ENCODE measurements around the gene SDR9C7. TPM values are rescaled to one million over a fixed set of nuclear protein-coding genes. Genes with fewer than 3 reads are reported as not detected.
"Not testable (repeated sequence)": the region's sequence is repeated elsewhere in the genome, so short reads cannot be mapped to it uniquely, and the experiment has no call there.

Gene SDR9C7
- not detected for total RNA-seq

- ChIA-PET POLR2A (no interaction called here), CTCF (no interaction called here)
Measured at GRCh38 chr12:56933826-56934625, at the start of gene SDR9C7. Gene SDR9C7, minus strand, starts transcription at chr12:56934408. Its CDS starts 147 bp downstream, at chr12:56934261.

- POLR2A ChIA-PET = no interaction called here
- CTCF ChIA-PET = no interaction called here
Measured at GRCh38 chr12:56983386-56983785, 49.2 kb upstream of the SDR9C7 start.

DNA sequence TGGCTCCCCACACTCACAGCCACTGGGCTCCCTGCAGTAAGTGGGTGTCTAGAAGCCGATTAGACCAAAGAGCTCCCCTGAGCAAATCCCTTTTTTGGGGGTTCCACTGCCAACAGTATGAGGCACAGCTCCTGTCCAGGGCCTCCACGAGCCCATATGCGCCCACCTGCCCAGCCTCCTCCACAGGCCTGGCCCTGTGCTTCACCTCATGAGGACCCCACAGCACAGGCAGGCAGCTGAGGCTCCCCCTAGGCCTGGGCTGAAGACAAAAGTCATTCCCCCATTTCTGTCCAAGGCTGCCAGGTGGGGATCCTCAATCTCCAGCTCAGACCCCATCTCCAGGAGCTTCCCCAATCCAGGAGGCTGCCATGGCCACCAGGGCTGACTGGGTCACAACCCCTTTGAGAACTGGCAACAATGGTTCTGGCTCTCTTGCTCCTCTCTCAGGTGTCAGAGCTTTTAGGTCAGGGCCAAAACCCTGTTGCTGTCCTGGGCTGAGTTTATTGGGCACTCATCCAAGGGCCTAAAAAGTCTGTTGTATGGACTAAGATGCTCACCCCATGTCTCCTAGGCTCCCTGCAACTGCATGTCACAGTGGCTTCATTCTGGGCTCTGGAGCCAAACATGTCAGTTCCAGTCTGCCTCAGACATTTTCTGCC is 48.5 kb upstream of the SDR9C7 start:
- CTCF ChIA-PET = not testable (repeated sequence)

DNA sequence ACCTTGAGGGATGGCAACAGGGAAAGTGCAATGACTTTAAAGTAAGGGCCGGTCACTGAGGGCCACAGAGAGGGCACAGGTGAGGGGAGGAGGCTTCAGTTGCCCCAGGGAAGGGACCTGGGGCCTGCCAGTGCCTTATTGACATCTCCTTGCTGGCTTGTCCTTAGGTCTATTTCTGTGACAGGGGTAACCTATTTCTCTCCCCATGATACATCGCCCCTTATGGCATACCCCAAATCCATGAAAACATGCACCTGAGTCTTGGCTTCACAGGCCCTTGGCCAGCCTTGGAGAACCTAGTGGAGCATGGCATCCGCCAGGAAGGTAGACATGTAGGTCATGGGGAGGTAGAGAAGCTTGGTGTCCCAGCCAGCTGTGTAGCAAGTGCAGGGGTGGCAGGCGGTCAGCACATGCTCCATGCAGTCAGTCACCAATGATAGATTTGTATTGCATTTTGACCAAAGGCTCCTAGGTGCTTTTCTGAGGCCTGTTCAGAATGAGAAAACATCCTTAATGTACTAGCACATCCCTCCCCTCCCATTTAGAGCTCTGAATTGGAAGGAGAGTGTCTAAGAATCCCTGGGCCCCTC is 46.8 kb upstream of the SDR9C7 start:
- POLR2A ChIA-PET = no interaction called here
- CTCF ChIA-PET = no interaction called here

More for the DNA sequence above, 48.5 kb upstream of the SDR9C7 start:
- POLR2A ChIA-PET = not testable (repeated sequence)

- POLR2A ChIA-PET = no interaction called here
Measured at GRCh38 chr12:56980268-56980667, 46.1 kb upstream of the SDR9C7 start.

DNA sequence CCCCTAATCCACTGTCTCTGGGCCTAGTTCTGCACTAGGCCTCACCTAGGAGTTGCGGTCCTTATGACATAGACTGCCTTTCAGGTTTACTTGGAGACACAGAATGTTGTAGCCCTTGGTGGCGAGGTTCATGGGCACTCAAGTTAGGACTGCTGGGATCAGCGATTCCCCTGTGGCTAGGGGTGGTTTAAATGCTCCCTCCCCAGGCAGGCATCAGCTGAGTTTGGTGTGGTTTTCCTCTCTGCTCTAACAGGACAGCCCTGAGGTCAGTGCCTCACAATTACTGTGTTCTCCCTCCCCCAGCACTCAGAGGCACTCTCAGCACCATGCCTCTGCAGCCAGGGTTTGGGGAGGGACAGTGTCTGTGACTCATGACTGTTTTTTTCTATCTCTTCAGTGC is 45.4 kb upstream of the SDR9C7 start:
- CTCF ChIA-PET = no interaction called here
- POLR2A ChIA-PET = no interaction called here

More at GRCh38 chr12:56980268-56980667, 46.1 kb upstream of the SDR9C7 start:
- CTCF ChIA-PET = no interaction called here

DNA sequence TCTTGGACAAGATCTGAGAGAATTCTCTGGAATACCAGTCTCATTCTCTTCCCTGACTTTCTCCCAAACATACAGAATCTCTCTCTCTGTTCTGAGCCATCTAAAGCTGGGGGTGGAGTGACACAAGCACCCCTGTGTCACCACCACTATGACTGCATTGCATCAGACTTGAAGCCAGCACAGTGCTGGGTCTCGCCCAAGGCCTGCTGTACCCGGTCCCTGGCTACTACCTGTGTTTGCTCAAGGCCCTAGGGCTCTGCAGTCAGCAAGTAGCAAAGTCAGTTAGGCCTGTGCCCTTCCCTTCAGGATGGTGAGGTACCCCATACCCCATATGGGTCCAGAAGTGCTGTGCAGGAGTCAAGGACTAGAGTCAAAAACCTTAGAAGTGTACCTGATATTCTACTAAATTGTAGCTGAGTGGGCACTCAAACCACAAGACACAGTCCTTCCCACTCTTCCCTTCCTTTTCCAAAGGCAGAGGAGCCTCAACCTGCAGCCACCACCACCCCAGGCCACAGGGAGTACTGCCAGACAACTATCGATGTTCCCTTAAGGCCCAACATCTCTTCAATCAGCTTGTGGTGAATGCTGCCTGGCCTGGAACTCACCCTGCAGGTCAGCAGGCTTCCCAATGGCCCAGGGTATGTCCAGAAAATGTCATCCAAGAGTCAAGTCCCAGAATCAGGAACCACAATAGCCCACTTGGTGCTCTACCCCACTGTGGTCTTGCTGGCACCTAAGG is 44.4 kb upstream of the SDR9C7 start:
- CTCF ChIA-PET = interaction anchor here (0.5 kb wide), 1 partner anchor 133 kb away, joined by 3 read pairs; no protein-coding TSS in a partner anchor
- POLR2A ChIA-PET = no interaction called here

DNA sequence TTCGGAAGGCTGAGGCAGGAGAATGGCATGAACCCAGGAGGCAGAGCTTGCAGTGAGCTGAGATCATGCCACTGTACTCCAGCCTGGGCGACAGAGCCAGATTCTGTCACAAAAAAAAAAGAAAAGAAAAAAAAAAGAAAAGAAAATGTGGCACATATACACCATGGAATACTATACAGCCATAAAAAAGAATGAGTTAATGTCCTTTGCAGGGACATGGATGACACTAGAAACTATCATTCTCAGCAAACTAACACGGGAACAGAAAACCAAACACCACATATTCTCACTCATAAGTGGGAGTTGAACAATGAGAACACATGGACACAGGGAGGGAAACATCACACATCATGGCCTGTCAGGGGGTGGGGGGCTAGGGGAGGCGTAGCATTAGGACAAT is 43.2 kb upstream of the SDR9C7 start:
- POLR2A ChIA-PET, CTCF ChIA-PET: not testable (repeated sequence)

- POLR2A ChIA-PET, CTCF ChIA-PET: not testable (repeated sequence)
Measured at GRCh38 chr12:56974224-56974623, 40.0 kb upstream of the SDR9C7 start.

DNA sequence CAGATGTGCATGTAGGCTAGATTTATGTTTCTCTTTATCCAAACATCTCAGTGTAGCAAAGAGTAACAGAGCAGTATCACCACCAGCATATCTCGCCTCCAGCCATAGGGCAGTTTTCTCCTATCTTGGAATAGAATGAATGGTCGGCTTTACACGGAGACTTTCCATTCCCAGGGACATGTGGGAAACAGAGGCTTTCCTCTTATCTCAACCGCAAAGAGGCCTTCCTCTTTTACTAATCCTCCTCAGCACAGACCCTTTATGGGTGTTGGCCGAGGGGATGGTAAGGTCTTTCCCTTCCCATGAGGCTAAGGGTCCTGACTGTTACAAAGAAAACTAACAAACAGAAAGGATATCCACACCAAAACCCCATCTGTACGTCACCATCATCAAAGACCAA is 34.7 kb upstream of the SDR9C7 start:
- CTCF ChIA-PET, POLR2A ChIA-PET: not testable (repeated sequence)

DNA sequence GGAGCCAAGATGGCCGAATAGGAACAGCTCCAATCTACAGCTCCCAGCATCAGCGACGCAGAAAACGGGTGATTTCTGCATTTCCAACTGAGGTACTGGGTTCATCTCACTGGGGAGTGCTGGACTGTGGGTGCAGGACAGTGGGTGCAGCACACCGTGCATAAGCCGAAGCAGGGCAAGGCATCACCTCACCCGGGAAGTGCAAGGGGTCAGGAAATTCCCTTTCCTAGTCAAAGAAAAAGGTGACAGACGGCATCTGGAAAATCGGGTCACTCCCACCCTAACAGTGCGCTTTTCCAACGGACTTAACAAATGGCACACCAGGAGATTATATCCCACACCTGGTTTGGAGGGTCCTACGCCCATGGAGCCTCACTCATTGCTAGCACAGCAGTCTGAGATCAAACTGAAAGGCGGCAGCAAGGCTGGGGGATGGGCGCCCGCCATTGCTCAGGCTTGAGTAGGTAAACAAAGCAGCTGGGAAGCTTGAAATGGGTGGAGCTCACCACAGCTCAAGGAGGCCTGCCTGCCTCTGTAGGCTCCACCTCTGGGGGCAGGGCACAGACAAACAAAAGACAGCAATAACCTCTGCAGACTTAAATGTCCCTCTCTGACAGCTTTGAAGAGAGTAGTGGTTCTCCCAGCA is 31.9 kb upstream of the SDR9C7 start:
- CTCF ChIA-PET, POLR2A ChIA-PET: not testable (repeated sequence)

DNA sequence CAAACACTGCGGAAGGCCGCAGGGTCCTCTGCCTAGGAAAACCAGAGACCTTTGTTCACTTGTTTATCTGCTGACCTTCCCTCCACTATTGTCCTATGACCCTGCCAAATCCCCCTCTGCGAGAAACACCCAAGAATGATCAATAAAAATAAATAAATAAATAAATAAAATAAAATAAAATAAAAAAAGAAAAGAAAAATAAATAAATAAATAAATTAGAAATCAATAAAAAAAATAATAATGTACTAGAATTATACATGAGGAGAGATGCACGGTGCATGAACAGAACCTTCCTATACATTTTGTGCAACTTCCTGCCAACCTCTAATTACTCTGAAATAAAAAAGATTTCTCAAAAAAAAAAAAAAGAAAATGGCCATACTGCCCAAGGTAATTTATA is 30.9 kb upstream of the SDR9C7 start:
- CTCF ChIA-PET, POLR2A ChIA-PET: not testable (repeated sequence)

GRCh38 chr12:56963557-56963956 is 29.3 kb upstream of the SDR9C7 start:
- POLR2A ChIA-PET, CTCF ChIA-PET: not testable (repeated sequence)

GRCh38 chr12:56962247-56962646 is 28.0 kb upstream of the SDR9C7 start:
- CTCF ChIA-PET, POLR2A ChIA-PET: not testable (repeated sequence)

DNA sequence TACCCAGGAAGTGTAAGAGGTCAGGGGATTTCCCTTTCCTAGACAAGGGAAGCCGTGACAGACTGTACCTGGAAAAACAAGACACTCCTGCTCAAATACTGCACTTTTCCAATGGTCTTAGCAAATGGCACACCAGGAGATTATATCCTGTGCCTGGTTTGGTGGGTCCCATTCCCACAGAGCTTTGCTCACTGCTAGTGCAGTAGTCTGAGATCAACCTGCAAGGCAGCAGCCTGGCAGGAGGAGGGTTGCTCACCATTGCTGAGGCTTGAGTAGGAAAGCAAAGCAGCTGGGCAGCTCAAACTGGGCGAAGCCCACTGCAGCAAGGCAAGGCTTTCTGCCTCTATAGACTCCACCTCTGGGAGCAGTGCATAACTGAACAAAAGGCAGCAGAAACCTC is 24.2 kb upstream of the SDR9C7 start:
- POLR2A ChIA-PET = no interaction called here
- CTCF ChIA-PET = no interaction called here

DNA sequence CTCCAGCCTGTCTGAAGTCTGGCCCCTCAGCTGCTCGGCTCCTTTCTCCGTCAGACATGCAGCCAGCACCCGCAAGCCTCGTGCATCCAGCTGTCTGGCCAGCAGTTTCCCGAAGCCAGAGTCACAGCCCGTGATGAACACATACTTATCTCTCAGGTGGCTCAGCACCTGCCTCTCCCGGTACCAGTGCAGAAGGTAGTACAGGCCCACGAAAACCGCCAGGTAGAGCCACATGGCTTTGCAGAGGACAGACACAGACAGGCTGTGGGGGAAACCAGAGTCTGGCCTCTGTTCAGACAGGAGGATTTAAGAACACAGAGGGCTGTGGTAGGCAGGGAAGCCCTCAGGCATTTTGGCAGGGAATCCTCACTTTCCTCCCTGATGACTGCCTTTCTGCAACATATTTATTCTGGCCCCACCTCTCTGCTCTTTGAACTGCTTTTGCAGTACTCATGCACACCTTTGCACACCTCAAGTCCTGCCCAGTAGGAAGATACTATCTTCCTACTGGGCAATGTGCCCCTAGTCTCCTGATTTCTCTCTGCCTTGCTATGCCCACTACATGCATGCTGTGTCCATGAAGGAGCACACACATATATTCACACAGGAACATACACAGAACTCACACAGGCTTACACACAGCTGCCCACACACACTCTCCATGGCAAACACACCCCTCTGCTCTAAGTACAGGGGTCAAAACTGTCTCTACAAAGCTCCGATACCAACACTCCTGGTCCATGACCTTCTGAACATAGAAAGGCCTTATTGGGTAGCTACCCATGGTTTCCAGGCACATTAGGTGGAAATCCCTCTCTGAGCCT is 23.2 kb upstream of the SDR9C7 start, which contains the start of gene RDH16:
Gene RDH16, minus strand, starts transcription at position 380 of the 824 bp plus-strand sequence. Its CDS starts 146 bp downstream, at position 234.
- CTCF ChIA-PET = no interaction called here
- POLR2A ChIA-PET = no interaction called here

DNA sequence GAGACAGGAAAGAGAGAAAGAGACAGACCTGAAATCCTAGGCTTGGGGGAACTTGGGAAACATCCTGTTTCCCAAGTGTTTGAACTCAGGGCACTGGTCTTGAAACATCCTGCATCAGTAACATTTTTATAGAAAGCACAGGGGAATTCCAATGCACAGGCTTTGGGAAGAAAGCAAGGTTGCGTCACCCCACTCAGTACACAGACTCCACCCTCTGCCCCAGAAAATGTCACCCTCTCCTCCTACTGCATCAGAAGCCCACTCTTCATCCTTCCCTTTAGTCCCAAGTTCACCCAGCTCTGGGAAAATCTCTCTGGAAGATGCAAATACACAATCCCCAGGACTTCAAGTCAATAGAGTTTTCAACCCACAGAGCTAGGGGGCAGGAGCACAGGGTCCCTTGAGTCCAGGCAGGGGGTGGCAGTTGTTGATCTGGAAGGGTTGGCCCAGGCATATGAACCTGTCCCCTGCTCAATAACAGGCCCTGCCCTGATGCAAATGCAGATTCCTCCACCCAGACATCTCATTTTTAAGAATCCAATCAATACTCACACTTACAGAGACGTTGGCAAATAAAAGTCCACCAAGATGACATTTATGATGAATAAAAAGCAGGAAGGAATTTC is 21.5 kb upstream of the SDR9C7 start:
- ChIA-PET CTCF (no interaction called here), POLR2A (no interaction called here)

DNA sequence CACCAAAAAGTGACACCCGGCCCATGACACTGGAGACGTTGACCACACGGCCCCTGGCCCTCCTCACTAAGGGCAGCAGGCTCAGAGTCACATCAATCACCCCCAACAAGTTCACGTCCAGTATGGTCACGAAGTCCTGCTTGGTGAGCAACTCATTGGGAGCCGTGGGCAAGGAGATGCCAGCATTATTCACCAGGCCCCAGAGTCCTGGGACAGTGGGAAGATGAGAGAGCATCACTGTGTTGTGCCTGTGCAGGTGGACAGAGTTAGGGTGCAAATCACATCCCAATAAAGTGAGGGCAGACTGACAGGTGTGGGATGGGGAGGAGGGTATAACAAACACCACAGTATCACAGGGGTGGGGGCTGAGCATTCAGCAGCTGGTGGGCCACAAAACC is 20.7 kb upstream of the SDR9C7 start:
- CTCF ChIA-PET = no interaction called here
- POLR2A ChIA-PET = no interaction called here

All from activated CD8-positive, alpha-beta memory T cell treated with anti-CD3 and anti-CD28 coated beads for 36 hours (primary cell).